ENCODE measurements around the gene RBP5. TPM values are rescaled to one million over a fixed set of nuclear protein-coding genes. Genes with fewer than 3 reads are reported as not detected.
A peak's percentile ranks its signal among the peaks of the same experiment; 100 is the strongest.

Gene RBP5
- total RNA-seq, 1 experiment from 2014 or later, result not detected

DNA sequence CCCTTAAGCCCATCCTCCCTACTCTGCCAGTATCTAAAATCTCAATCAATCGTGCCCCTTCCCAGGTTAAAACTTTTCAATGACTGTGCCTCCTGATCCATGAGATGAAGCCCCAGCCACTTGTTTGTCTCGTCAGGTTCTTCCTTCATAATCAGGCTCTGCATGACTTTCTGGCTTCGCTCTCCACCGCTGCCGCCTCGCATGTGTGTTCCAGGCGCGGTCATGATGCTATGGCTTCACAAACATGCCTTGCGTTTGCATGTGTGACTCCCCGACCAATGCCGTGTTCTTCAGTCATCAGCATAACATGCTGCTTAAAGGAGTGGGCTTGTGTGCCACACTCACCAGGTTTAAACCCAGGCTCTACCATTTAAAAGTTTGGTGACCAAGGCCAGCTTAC, 14.7 kb downstream of the RBP5 start:
- no peak for TF ChIP-seq EZH2 (IDR thresholded peaks at IDR 0.05; ENCODE audit: borderline replicate concordance, low read depth, low read length, poor library complexity, severe bottlenecking)
- TF ChIP-seq, protein P1, sequence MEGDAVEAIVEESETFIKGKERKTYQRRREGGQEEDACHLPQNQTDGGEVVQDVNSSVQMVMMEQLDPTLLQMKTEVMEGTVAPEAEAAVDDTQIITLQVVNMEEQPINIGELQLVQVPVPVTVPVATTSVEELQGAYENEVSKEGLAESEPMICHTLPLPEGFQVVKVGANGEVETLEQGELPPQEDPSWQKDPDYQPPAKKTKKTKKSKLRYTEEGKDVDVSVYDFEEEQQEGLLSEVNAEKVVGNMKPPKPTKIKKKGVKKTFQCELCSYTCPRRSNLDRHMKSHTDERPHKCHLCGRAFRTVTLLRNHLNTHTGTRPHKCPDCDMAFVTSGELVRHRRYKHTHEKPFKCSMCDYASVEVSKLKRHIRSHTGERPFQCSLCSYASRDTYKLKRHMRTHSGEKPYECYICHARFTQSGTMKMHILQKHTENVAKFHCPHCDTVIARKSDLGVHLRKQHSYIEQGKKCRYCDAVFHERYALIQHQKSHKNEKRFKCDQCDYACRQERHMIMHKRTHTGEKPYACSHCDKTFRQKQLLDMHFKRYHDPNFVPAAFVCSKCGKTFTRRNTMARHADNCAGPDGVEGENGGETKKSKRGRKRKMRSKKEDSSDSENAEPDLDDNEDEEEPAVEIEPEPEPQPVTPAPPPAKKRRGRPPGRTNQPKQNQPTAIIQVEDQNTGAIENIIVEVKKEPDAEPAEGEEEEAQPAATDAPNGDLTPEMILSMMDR (conservative IDR thresholded peaks at IDR 0.05; ENCODE audit: low read depth, low read length), result no peak
- Histone ChIP-seq H3K36me3 (ENCODE audit: insufficient read depth, low read length, poor library complexity, severe bottlenecking) (no peaks in the 10 kb centered on the region), H3K27me3 (replicated peaks; ENCODE audit: insufficient read depth, low read depth, low read length, poor library complexity) (no peaks in the 10 kb centered on the region), H3K27ac (ENCODE audit: low read depth, low read length, poor library complexity, severe bottlenecking) (no peak overlapping the region), H3K4me3 (ENCODE audit: low read depth, low read length, poor library complexity, severe bottlenecking) (no peak overlapping the region), H3K4me1 (ENCODE audit: insufficient read depth, low read length, poor library complexity, severe bottlenecking) (no peaks in the 10 kb centered on the region), H3K9me3 (ENCODE audit: low read depth, low read length, poor library complexity, severe bottlenecking) (no peaks in the 10 kb centered on the region)
- no peak for DNase-seq (ENCODE audit: low spot score)
- intact Hi-C loops (cut with micrococcal nuclease; ENCODE audit: unreplicated experiment), result loop anchor here (5.0 kb wide), 1 partner anchor 242 kb away; the partner anchor contains the start of gene SPSB2
- no TSS peak for BruUV-seq (replicated peaks)
- ChIA-PET CTCF (interaction anchor here (1.2 to 1.9 kb wide), 2 partner anchors 189 to 245 kb away, joined by 5 to 11 read pairs; no protein-coding TSS in a partner anchor), POLR2A (ENCODE audit: low non-redundant PET) (interaction anchor here (1.5 kb wide), 1 partner anchor 170 kb away, joined by 4 read pairs; the partner anchor contains the start of genes C12orf57 and RNU7-1)

DNA sequence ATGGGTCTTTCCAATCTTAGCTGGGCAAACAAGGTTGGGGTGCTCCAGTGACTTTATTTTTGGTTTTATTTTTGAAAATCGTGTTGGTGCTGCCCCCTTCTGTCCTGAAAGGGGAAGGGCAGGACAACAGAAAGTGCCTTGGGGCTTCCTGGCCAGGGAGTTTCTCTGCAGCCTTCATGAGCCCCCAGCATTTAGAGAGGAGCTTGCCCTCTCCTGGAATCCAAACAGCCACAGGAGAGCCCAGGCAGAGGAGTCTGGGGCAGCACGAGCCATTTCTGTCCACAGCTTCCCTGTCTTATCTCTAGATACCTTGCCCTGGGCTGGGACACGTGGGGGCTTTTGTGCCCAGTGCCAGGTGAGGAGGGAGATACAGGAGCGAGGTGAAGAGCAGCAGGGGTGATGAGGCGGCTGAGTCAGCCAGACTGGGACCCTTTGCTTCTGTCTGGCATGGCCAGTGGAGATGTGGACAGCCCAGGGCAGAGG, 15.3 kb downstream of the RBP5 start:
- CTCF ChIA-PET, result interaction anchor here (0.6 to 1.9 kb wide), 4 partner anchors 168 to 823 kb away, joined by 4 to 11 read pairs (median 4); no protein-coding TSS in a partner anchor
- DNase-seq (ENCODE audit: low spot score), result peak; percentile 67

DNA sequence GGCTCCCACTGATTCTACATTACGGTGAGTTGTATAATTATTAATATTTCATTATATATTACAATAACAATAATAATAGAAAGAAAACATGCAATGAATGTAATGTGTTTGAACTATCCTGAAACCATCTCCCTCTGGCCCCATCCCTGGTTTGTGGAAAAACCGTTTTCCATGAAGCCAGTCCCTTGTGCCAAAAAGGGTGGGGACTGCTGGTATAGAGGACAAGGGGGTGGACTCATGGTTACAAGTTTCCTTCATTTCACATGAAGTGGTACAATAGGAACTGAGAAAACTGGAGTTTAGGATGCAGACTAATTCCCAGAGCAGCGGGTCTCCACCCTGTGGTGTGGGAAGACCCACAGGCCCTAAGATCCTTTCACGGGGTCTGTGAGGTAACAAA, 16.6 kb downstream of the RBP5 start:
- H3K4me3 ChIP-seq (ENCODE audit: low read depth, low read length, poor library complexity, severe bottlenecking), result no peak overlapping the region
- POLR2A ChIA-PET (ENCODE audit: low non-redundant PET), result no interaction called here
- no peaks in the 10 kb centered on the region for H3K27me3 ChIP-seq (replicated peaks; ENCODE audit: insufficient read depth, low read depth, low read length, poor library complexity)
- CTCF ChIA-PET, result interaction anchor here (1.9 kb wide), 1 partner anchor 243 kb away, joined by 11 read pairs; no protein-coding TSS in a partner anchor
- TF ChIP-seq, protein P1 (conservative IDR thresholded peaks at IDR 0.05; ENCODE audit: low read depth, low read length), result no peak
- no peak for TF ChIP-seq EZH2 (IDR thresholded peaks at IDR 0.05; ENCODE audit: borderline replicate concordance, low read depth, low read length, poor library complexity, severe bottlenecking)
- intact Hi-C loops (cut with micrococcal nuclease; ENCODE audit: unreplicated experiment), result loop anchor here (5.0 kb wide), 1 partner anchor 240 kb away; the partner anchor contains the start of gene SPSB2
- no peaks in the 10 kb centered on the region for H3K4me1 ChIP-seq (ENCODE audit: insufficient read depth, low read length, poor library complexity, severe bottlenecking)
- H3K36me3 ChIP-seq (ENCODE audit: insufficient read depth, low read length, poor library complexity, severe bottlenecking), result no peaks in the 10 kb centered on the region
- no peak overlapping the region for H3K27ac ChIP-seq (ENCODE audit: low read depth, low read length, poor library complexity, severe bottlenecking)
- no TSS peak for BruUV-seq (replicated peaks)
- no peaks in the 10 kb centered on the region for H3K9me3 ChIP-seq (ENCODE audit: low read depth, low read length, poor library complexity, severe bottlenecking)
- DNase-seq (ENCODE audit: low spot score), result no peak

More for the DNA sequence above, 15.3 kb downstream of the RBP5 start:
- intact Hi-C loops (cut with micrococcal nuclease; ENCODE audit: unreplicated experiment), result loop anchor here (5.0 kb wide), 1 partner anchor 241 kb away; the partner anchor contains the start of gene SPSB2
- no TSS peak for BruUV-seq (replicated peaks)
- Histone ChIP-seq H3K27ac (ENCODE audit: low read depth, low read length, poor library complexity, severe bottlenecking) (no peak overlapping the region), H3K36me3 (ENCODE audit: insufficient read depth, low read length, poor library complexity, severe bottlenecking) (no peaks in the 10 kb centered on the region), H3K9me3 (ENCODE audit: low read depth, low read length, poor library complexity, severe bottlenecking) (no peaks in the 10 kb centered on the region), H3K4me1 (ENCODE audit: insufficient read depth, low read length, poor library complexity, severe bottlenecking) (no peaks in the 10 kb centered on the region), H3K4me3 (ENCODE audit: low read depth, low read length, poor library complexity, severe bottlenecking) (no peak overlapping the region), H3K27me3 (replicated peaks; ENCODE audit: insufficient read depth, low read depth, low read length, poor library complexity) (no peaks in the 10 kb centered on the region)
- TF ChIP-seq, protein P1 (conservative IDR thresholded peaks at IDR 0.05; ENCODE audit: low read depth, low read length), result peak; percentile 86
- TF ChIP-seq EZH2 (IDR thresholded peaks at IDR 0.05; ENCODE audit: borderline replicate concordance, low read depth, low read length, poor library complexity, severe bottlenecking), result no peak
- POLR2A ChIA-PET (ENCODE audit: low non-redundant PET), result interaction anchor here (0.5 to 1.5 kb wide), 2 partner anchors 170 to 424 kb away, joined by 4 to 10 read pairs; partner anchors contain the start of genes C12orf57, RNU7-1 and ZNF384

Data from A673 (cell line).